RPMI8226 (cell line): ENCODE results near the gene NLGN4X.

Experiments used
- DNase-seq: peaks from one replicate; pipeline ENCODE4 v3.0.0-alpha.2; 2015

Gene NLGN4X

DNA sequence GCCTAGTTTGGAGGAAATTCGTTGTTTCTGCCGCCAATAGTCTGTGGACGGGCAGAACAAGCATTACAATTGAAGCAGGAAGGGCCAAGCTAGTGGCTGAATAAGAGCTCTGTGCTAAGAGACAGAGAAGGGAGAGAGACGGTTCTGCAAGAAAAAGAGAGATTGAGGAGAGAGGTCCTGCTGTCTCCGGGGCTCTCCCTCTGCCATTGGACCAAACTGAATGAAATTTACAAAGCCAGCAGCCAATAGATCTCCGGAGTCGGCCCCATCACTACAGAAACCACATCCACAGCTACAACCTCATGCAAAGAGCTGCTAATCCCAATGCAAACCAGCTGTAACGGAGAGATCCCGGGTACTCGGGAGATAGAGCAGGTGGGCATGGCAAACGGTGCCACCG, at the start of gene NLGN4X:
NLGN4X (minus strand) TSS at position 148 of the 400 bp plus-strand sequence. CDS start 77,401 bp downstream, outside the sequence.
- DNase-seq = no peak

DNA sequence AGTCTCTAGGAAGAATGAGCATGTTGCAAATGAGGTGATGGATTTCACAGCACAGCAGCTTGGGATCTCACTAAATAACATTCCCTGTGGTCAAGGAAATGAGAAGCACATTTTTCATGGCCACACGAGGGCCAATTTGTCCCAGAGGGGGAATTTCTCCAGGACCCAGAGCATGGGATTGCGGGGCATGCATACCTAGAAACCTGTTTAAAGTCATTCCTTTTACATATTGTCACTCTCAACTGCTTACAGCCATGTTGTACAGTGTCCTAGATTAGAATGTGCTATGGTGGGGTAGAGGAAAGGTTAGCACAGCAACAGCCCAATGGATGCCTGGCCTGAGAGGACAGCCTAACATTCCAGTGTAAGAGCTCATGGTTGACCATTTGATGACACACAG, 37.4 kb upstream of the NLGN4X start:
- no peak for DNase-seq

- DNase-seq = no peak
These were observed 34.3 kb upstream of the NLGN4X start for GRCh38 chrX:6262959-6263358.

DNA sequence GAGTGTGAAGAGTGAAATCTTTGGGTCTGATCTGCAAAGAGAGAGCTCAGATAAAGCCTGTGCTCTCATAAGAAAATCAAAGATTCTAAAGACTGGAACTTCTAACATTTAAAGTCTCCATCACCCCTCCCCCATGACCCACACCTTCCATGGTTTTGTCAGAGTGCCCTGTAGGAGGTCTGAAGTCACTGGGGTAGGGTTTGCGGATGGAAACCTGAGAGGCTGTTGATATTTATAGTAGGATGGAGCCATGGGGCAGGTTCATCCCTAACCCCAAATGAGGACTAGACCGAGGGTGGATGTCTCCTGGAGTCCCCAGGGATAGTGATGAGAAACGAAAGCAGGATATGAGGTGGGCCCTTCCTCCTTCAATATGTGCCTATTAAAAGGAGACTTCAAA, 28.4 kb upstream of the NLGN4X start:
- DNase-seq = no peak

GRCh38 chrX:6244666-6245065, 16.0 kb upstream of the NLGN4X start:
- no peak for DNase-seq

- no peak for DNase-seq
These were observed 9.9 kb upstream of the NLGN4X start for GRCh38 chrX:6238576-6238975.

DNA sequence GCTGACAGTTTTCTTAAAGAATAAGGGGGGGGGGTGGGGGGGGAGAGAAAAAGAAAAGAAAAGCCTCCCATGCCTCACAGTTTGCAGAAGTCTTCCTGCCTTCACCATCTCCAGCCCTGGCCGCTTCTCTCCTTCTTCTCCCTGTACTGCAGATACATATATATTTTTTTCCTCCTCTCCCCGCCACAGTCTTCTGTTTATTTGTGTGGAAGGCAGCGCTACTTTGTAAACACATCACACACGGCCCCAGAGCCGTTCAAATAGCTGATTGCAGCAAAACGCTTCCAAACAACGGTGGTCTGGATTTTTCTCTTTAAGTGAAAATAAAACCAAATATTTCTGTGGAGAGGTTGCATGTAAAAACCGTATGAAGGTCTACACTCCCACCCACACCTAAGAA, 732 bp downstream of the NLGN4X start:
- no peak for DNase-seq

- DNase-seq = no peak
These were observed 1.2 kb downstream of the NLGN4X start for GRCh38 chrX:6227453-6227835.

GRCh38 chrX:6226596-6227452, 1.8 kb downstream of the NLGN4X start:
- DNase-seq = no peak

GRCh38 chrX:6225911-6226595, 2.6 kb downstream of the NLGN4X start:
- no peak for DNase-seq

DNA sequence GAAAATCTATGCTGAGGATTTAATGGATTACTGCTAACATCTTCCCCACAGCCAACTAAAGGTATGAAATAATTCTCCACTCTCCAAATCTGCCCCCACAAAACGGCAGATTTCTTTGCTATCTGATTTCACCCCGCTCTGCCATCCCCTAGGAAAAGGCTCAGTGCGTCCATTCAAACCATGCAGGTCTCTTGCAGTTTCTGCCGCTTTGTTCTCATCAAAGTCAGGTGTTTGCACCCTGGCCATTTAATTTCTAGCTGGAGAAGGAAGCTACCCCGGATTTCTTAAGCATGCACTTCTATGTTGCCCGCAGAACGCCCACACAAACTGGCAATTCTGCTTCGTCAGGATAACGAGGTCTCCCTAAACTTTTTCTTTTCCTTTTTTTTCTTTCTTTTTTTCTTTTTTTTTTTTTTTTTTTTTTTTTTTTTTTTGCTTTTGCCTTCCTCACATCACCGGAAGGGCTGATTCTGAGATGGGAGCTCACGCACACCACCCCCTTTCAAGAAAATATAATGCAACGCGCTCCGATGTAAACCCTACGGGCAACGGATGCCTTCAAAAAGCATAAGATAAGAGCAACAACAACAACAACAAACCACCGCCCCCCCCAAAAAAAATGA, 3.3 kb downstream of the NLGN4X start:
- DNase-seq = no peak

- no peak for DNase-seq
These were observed 5.2 kb downstream of the NLGN4X start for GRCh38 chrX:6223516-6223915.

GRCh38 chrX:6210230-6210629, 18.4 kb downstream of the NLGN4X start:
- DNase-seq = no peak

GRCh38 chrX:6203462-6204215, 25.0 kb downstream of the NLGN4X start:
- DNase-seq = no peak

- no peak for DNase-seq
These were observed 29.2 kb downstream of the NLGN4X start for GRCh38 chrX:6199486-6199885.

DNA sequence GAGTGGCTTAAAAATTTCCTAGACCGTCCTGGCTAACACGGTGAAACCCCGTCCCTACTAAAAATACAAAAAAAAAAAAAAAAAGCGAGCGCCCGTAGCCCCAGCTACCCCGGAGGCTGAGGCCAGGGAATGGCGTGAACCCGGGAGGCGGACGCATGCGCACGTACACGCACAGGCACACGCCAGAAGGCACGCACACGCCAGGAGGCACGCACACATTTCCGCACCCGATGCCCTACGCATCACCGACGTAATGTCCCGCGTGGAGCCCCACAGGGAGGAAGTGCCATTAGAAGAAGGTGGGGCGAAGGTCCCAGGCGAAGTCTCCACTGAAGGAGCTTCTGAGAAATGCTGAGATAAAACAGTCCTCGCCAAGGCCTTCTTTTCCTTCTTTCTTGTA, 41.4 kb downstream of the NLGN4X start:
- DNase-seq = no peak

GRCh38 chrX:6184900-6185515, 43.7 kb downstream of the NLGN4X start:
- peak; percentile 86 for DNase-seq

DNA sequence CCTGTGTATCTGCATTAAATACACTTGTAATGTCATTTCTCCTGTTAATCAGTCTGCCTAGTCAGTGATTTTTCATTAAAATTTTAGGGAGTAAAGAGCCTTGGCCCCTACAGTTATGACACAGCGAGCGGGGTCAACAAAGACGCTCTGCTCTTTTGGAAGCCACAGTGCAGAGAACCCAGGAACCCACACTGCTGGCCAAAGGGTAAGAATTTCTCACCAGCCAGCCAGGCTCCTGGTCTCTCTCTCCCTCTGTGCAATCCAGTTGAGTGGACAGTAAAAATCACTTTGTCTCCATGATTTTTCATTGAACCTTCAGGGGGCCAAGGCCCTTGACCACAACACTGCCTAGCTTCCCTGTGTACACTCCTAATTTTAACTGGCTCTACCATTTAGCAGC, 52.8 kb downstream of the NLGN4X start:
- no peak for DNase-seq

DNA sequence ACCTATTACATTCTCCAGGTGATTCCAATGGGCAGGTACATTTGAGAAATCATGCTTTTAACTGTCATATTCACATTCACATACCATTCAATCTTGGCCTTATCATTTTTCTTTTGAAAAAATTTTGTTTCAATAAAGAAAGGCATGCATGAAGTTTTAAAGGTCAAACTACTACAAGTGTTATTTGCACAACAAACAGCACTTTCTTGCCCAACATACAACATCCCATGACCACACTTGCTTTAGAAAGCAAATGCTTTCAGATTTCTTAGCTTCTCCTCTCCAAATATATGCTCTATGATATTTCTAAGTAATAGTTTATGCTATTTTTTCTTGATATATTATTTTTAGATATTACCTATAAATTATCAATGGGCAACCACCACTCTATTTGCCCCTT, 58.2 kb downstream of the NLGN4X start:
- no peak for DNase-seq

GRCh38 chrX:6169407-6169806, 59.3 kb downstream of the NLGN4X start:
- DNase-seq = no peak

DNA sequence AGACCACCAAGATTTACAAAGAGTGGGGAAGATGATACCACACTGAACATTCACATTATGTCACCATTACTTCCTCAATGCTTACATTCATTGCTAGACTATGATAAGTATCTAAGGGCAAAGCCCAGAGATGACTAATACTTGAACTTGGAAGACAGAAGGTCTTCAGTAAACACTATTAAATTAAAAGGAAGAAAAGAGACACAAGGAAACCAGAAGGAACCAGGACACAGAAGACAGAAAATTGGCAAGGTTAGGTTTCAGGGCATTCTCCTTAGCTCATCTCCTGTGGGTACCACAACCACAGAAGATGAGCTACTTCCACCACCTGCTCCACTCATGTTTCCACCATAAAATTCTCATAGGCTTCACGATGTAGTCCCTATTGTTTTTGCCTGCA, 64.9 kb downstream of the NLGN4X start:
- DNase-seq = no peak

DNA sequence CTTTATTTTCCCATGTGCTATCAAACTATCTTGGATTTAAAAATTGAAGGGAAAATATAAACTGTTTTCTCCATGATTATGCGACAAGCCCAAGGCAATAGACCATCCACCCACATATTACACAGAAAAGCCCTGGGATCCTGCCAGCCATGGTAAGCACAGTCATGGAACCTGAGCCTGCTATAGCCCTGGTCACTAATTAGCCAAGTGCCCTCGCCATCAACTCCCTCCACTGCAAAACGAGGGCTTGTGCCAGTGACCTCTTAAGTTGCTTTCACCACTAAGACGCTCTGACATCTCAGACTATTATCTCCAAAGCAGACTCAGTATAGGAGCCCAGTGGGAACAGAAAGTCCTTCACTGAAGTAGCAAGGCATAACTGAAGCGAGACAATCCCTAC, 69.2 kb downstream of the NLGN4X start:
- DNase-seq = no peak

- no peak for DNase-seq
These were observed 76.7 kb downstream of the NLGN4X start for GRCh38 chrX:6151971-6152370.
